ENCODE measurements around the gene CASP2.

The CASP2 gene

GRCh38 chr7:143318661-143319060 lies 30.5 kb downstream of the CASP2 start:
- no peak overlapping the region for H3K27ac ChIP-seq (ENCODE audit: low read length)
- H3K27me3 ChIP-seq (ENCODE audit: low read depth, low read length), result no peaks in the 10 kb centered on the region
- no peaks in the 10 kb centered on the region for H3K36me3 ChIP-seq (ENCODE audit: control insufficient read depth in 1 of 2, insufficient read depth in 2 of 2, low read length in 2 of 2)
- no peaks in the 10 kb centered on the region for H3K9me3 ChIP-seq (ENCODE audit: control insufficient read depth in 1 of 2, low read length in 2 of 2)
- no peak overlapping the region for H3K4me3 ChIP-seq (ENCODE audit: low read depth in 1 of 2, low read length in 2 of 2)
- no peaks in the 10 kb centered on the region for H3K4me1 ChIP-seq (ENCODE audit: control insufficient read depth in 1 of 2, insufficient read depth in 2 of 2, low read length in 2 of 2)

- Histone ChIP-seq H3K27me3 (ENCODE audit: low read depth, low read length) (no peaks in the 10 kb centered on the region), H3K9me3 (ENCODE audit: control insufficient read depth in 1 of 2, low read length in 2 of 2) (no peaks in the 10 kb centered on the region), H3K4me3 (ENCODE audit: low read depth in 1 of 2, low read length in 2 of 2) (no peak overlapping the region), H3K27ac (ENCODE audit: low read length) (no peak overlapping the region), H3K36me3 (ENCODE audit: control insufficient read depth in 1 of 2, insufficient read depth in 2 of 2, low read length in 2 of 2) (no peaks in the 10 kb centered on the region), H3K4me1 (ENCODE audit: control insufficient read depth in 1 of 2, insufficient read depth in 2 of 2, low read length in 2 of 2) (no peaks in the 10 kb centered on the region)
Observed at GRCh38 chr7:143320620-143321019, 32.5 kb downstream of the CASP2 start.

- H3K4me3 ChIP-seq (ENCODE audit: low read depth in 1 of 2, low read length in 2 of 2), result no peak overlapping the region
- H3K9me3 ChIP-seq (ENCODE audit: control insufficient read depth in 1 of 2, low read length in 2 of 2), result no peaks in the 10 kb centered on the region
- H3K27ac ChIP-seq (ENCODE audit: low read length), result no peak overlapping the region
- no peaks in the 10 kb centered on the region for H3K36me3 ChIP-seq (ENCODE audit: control insufficient read depth in 1 of 2, insufficient read depth in 2 of 2, low read length in 2 of 2)
- no peaks in the 10 kb centered on the region for H3K27me3 ChIP-seq (ENCODE audit: low read depth, low read length)
- H3K4me1 ChIP-seq (ENCODE audit: control insufficient read depth in 1 of 2, insufficient read depth in 2 of 2, low read length in 2 of 2), result no peaks in the 10 kb centered on the region
Observed at GRCh38 chr7:143321242-143321641, 33.1 kb downstream of the CASP2 start.

DNA sequence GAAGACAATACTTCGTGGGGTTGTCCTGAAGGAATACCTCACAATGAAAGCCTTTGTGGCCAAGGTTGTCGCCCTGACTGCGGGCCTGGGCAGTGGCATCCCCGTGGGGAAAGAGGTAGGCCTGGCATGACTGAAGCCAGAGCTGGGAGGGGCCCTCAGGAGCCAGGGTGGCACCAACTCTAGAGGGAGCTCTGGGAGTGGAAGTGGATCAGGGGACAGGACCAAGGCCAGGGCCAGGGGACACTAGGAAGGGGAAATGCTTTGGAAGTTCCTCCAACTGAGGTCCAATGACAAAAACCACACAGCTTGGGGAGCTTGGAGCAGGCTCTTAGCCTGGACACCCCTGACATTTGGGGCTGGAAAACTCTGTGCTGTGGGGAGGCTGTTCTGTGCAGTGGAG lies 33.6 kb downstream of the CASP2 start:
- Histone ChIP-seq H3K9me3 (ENCODE audit: control insufficient read depth in 1 of 2, low read length in 2 of 2) (no peaks in the 10 kb centered on the region), H3K36me3 (ENCODE audit: control insufficient read depth in 1 of 2, insufficient read depth in 2 of 2, low read length in 2 of 2) (no peaks in the 10 kb centered on the region), H3K27ac (ENCODE audit: low read length) (no peak overlapping the region), H3K4me1 (ENCODE audit: control insufficient read depth in 1 of 2, insufficient read depth in 2 of 2, low read length in 2 of 2) (no peaks in the 10 kb centered on the region), H3K4me3 (ENCODE audit: low read depth in 1 of 2, low read length in 2 of 2) (no peak overlapping the region), H3K27me3 (ENCODE audit: low read depth, low read length) (no peaks in the 10 kb centered on the region)

GRCh38 chr7:143322760-143323633 lies 34.8 kb downstream of the CASP2 start:
- Histone ChIP-seq H3K4me1 (ENCODE audit: control insufficient read depth in 1 of 2, insufficient read depth in 2 of 2, low read length in 2 of 2) (no peaks in the 10 kb centered on the region), H3K9me3 (ENCODE audit: control insufficient read depth in 1 of 2, low read length in 2 of 2) (no peaks in the 10 kb centered on the region), H3K27ac (ENCODE audit: low read length) (no peak overlapping the region), H3K27me3 (ENCODE audit: low read depth, low read length) (no peaks in the 10 kb centered on the region), H3K36me3 (ENCODE audit: control insufficient read depth in 1 of 2, insufficient read depth in 2 of 2, low read length in 2 of 2) (no peaks in the 10 kb centered on the region), H3K4me3 (ENCODE audit: low read depth in 1 of 2, low read length in 2 of 2) (no peak overlapping the region)

- no peaks in the 10 kb centered on the region for H3K9me3 ChIP-seq (ENCODE audit: control insufficient read depth in 1 of 2, low read length in 2 of 2)
- no peaks in the 10 kb centered on the region for H3K36me3 ChIP-seq (ENCODE audit: control insufficient read depth in 1 of 2, insufficient read depth in 2 of 2, low read length in 2 of 2)
- H3K27me3 ChIP-seq (ENCODE audit: low read depth, low read length), result no peaks in the 10 kb centered on the region
- no peak overlapping the region for H3K27ac ChIP-seq (ENCODE audit: low read length)
- no peaks in the 10 kb centered on the region for H3K4me1 ChIP-seq (ENCODE audit: control insufficient read depth in 1 of 2, insufficient read depth in 2 of 2, low read length in 2 of 2)
- H3K4me3 ChIP-seq (ENCODE audit: low read depth in 1 of 2, low read length in 2 of 2), result no peak overlapping the region
Observed at GRCh38 chr7:143323653-143324052, 35.5 kb downstream of the CASP2 start.

- Histone ChIP-seq H3K4me3 (ENCODE audit: low read depth in 1 of 2, low read length in 2 of 2) (no peak overlapping the region), H3K36me3 (ENCODE audit: control insufficient read depth in 1 of 2, insufficient read depth in 2 of 2, low read length in 2 of 2) (no peaks in the 10 kb centered on the region)
Observed at GRCh38 chr7:143325240-143325639, 37.1 kb downstream of the CASP2 start.

DNA sequence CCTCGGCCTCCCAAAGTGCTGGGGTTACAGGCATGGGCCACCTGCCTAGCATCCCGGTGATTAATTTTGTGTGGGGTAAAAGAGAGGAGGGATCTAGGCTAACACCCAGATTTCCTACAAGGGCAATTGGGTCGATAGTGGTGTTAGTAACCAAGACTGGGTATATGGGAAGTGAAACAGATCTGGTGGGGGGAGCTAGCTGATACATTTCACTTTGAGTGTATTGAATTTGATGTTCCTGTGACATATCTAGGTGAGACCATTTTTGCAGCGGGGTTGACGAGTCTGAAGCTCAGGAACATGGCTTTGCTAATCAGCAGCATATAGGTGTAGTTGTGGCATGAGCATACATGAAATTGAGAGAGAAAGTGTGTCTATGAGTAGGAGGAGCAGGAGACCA lies 39.8 kb downstream of the CASP2 start:
- Histone ChIP-seq H3K9me3 (ENCODE audit: control insufficient read depth in 1 of 2, low read length in 2 of 2) (no peaks in the 10 kb centered on the region), H3K4me1 (ENCODE audit: control insufficient read depth in 1 of 2, insufficient read depth in 2 of 2, low read length in 2 of 2) (peaks cover 0 to 10% of the 10 kb centered on the region in 2 donors), H3K27ac (ENCODE audit: low read length) (no peak overlapping the region), H3K27me3 (ENCODE audit: low read depth, low read length) (no peaks in the 10 kb centered on the region), H3K4me3 (ENCODE audit: low read depth in 1 of 2, low read length in 2 of 2) (no peak overlapping the region), H3K36me3 (ENCODE audit: control insufficient read depth in 1 of 2, insufficient read depth in 2 of 2, low read length in 2 of 2) (no peaks in the 10 kb centered on the region)

More at GRCh38 chr7:143325240-143325639, 37.1 kb downstream of the CASP2 start:
- Histone ChIP-seq H3K27ac (ENCODE audit: low read length) (no peak overlapping the region), H3K4me1 (ENCODE audit: control insufficient read depth in 1 of 2, insufficient read depth in 2 of 2, low read length in 2 of 2) (no peaks in the 10 kb centered on the region), H3K9me3 (ENCODE audit: control insufficient read depth in 1 of 2, low read length in 2 of 2) (no peaks in the 10 kb centered on the region), H3K27me3 (ENCODE audit: low read depth, low read length) (no peaks in the 10 kb centered on the region)

DNA sequence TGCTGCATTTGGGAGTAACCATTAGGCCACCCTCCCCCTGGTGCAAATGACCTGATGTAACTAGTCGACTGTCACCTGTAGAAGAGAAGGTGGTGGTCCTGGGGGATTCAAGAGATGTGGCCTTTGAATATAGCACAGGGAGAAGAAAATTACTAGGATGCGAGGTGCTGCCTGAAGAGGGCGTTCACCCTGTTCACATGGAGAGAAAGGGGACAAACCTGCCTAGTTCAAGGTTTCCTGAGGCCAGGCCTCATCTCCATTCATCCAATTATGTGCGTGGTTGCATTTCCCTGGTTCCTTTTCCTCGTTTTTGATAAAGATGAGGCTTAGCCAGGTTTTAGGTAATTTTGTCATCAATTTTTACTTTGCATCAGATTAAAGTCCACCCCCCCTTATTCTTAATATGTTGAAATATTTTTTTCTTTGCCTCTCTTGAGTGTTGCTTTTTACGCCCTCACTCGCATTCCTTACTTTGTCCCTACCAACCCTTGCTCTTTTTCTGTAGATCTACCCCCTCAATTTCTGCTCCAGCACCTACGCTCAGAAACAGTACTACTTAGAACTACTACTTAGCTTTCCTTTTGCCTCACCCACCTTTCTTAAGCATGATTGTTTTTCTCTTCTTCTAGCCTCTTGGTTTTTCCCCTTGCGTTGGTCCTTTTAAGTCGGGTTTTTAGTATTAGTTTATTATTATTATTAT lies 41.5 kb downstream of the CASP2 start:
- Histone ChIP-seq H3K9me3 (ENCODE audit: control insufficient read depth in 1 of 2, low read length in 2 of 2) (no peaks in the 10 kb centered on the region), H3K4me1 (ENCODE audit: control insufficient read depth in 1 of 2, insufficient read depth in 2 of 2, low read length in 2 of 2) (peaks cover 0 to 10% of the 10 kb centered on the region in 2 donors), H3K27me3 (ENCODE audit: low read depth, low read length) (no peaks in the 10 kb centered on the region), H3K4me3 (ENCODE audit: low read depth in 1 of 2, low read length in 2 of 2) (no peak overlapping the region), H3K27ac (ENCODE audit: low read length) (no peak overlapping the region), H3K36me3 (ENCODE audit: control insufficient read depth in 1 of 2, insufficient read depth in 2 of 2, low read length in 2 of 2) (no peaks in the 10 kb centered on the region)

DNA sequence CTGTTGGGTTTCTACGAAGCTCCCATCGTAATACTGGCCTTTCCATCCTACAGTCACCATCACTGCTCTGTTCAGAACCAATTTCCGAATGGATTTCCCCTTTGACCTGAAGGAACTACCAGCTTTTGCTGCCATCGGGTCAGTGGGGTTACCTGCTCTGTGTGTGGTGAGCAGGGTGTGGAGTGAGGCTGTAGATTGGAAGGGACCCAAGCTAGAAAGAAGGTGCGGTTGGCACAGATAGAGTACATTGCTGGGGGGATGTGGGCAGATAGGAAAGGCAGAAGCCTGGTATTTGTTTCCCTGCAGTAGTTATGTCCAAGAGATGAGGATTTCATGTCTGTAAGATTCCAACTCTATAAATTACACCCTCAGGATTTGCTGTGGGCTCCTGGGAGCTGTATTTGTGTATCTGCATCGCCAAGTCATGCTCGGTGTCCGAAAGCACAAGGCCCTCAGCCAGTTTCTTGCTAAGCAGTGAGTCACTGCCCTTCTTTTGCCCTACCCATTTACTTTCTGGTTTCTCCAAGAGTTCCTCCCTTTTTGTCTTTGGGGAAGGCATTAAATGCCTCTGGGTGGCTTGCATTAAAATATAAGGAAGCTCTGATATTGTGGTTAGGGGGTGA lies 43.1 kb downstream of the CASP2 start:
- Histone ChIP-seq H3K4me1 (ENCODE audit: control insufficient read depth in 1 of 2, insufficient read depth in 2 of 2, low read length in 2 of 2) (peaks cover 0 to 10% of the 10 kb centered on the region in 2 donors), H3K27ac (ENCODE audit: low read length) (no peak overlapping the region), H3K27me3 (ENCODE audit: low read depth, low read length) (no peaks in the 10 kb centered on the region), H3K9me3 (ENCODE audit: control insufficient read depth in 1 of 2, low read length in 2 of 2) (no peaks in the 10 kb centered on the region), H3K36me3 (ENCODE audit: control insufficient read depth in 1 of 2, insufficient read depth in 2 of 2, low read length in 2 of 2) (no peaks in the 10 kb centered on the region), H3K4me3 (ENCODE audit: low read depth in 1 of 2, low read length in 2 of 2) (no peak overlapping the region)

- no peak overlapping the region for H3K27ac ChIP-seq (ENCODE audit: low read length)
- H3K4me1 ChIP-seq (ENCODE audit: control insufficient read depth in 1 of 2, insufficient read depth in 2 of 2, low read length in 2 of 2), result peaks cover 0 to 10% of the 10 kb centered on the region in 2 donors
- H3K36me3 ChIP-seq (ENCODE audit: control insufficient read depth in 1 of 2, insufficient read depth in 2 of 2, low read length in 2 of 2), result no peaks in the 10 kb centered on the region
- H3K27me3 ChIP-seq (ENCODE audit: low read depth, low read length), result no peaks in the 10 kb centered on the region
- no peaks in the 10 kb centered on the region for H3K9me3 ChIP-seq (ENCODE audit: control insufficient read depth in 1 of 2, low read length in 2 of 2)
- H3K4me3 ChIP-seq (ENCODE audit: low read depth in 1 of 2, low read length in 2 of 2), result no peak overlapping the region
Observed at GRCh38 chr7:143334244-143334643, 46.1 kb downstream of the CASP2 start.
